A549 (cell line): ENCODE data around the gene MAGEH1. TPM values are rescaled to one million over a fixed set of nuclear protein-coding genes. Genes with fewer than 3 reads are reported as not detected.
A peak's percentile ranks its signal among the peaks of the same experiment; 100 is the strongest.

Experiments used
- ATAC-seq, 2 experiments: fragments of 200-7000 bp in 1 of 2; fragments of >200 bp in 1 of 2; cut with Nextera tagmentation in 1 of 2; cut with Tn5 transposase in 1 of 2; 3 replicates each; pipeline versions ENCODE4 v1.8.0 to v1.9.1; 2018 to 2020; ENCODE audit warnings: mild to moderate bottlenecking in 1 of 2, moderate library complexity in 1 of 2
- CTCF ChIA-PET: fragments of 300-600 bp; sonication (Branson Sonifier 250); formaldehyde crosslinking; extraction: SDS; loops from one replicate; lab custom pipeline; 2021; ENCODE audit warnings: antibody characterized with exemption, inconsistent platforms; lab: Yijun Ruan, JAX
- POLR2A ChIA-PET: fragments of 350-600 bp; formaldehyde crosslinking; extraction: SDS; loops from one replicate; lab custom pipeline; 2021; ENCODE audit warnings: antibody characterized with exemption, inconsistent platforms; lab: Yijun Ruan, JAX
- DNase-seq, 2 experiments: peaks; one replicate each; pipeline versions ENCODE4 v3.0.0 to v3.0.0-alpha.2; 2011 to 2016; ENCODE audit warnings: low read depth in 1 of 2, low spot score in 1 of 2
- FAIRE-seq: peaks from 2 replicates; lab custom pipeline; 2011; peaks lifted over from hg19 to GRCh38; lab: Jason Lieb, UNC
- H3K27ac ChIP-seq, 2 experiments: fragments of >200 bp; sonication (Bioruptor Twin); formaldehyde crosslinking; 3 replicates each; pipeline ENCODE4 v1.5.1; 2016 to 2017
- H3K4me1 ChIP-seq: fragments of >200 bp; sonication (Bioruptor Twin); formaldehyde crosslinking; 3 replicates; pipeline ENCODE4 v1.6.1; 2016
- H3K4me2 ChIP-seq: fragments of >200 bp; sonication (Bioruptor Twin); formaldehyde crosslinking; 3 replicates; pipeline ENCODE4 v1.6.1; 2016
- H3K4me3 ChIP-seq: fragments of >200 bp; sonication (Bioruptor Twin); formaldehyde crosslinking; 3 replicates; pipeline ENCODE4 v1.5.1; 2016
- H3K9me3 ChIP-seq: fragments of >200 bp; sonication (Bioruptor Twin); formaldehyde crosslinking; 3 replicates; pipeline ENCODE4 v1.6.1; 2016
- BCL3 ChIP-seq: fragments of >200 bp; sonication (Bioruptor Twin); formaldehyde crosslinking; IDR thresholded peaks from 3 replicates; pipeline ENCODE4 v1.6.1; 2016
- CBX2 ChIP-seq: fragments of 200-600 bp; sonication (generic); IDR thresholded peaks from 2 replicates; pipeline ENCODE4 v1.6.1; 2016; ENCODE audit warnings: low read depth, mild to moderate bottlenecking, borderline replicate concordance
- CHD4 ChIP-seq: fragments of 200-600 bp; sonication (generic); IDR thresholded peaks from 2 replicates; pipeline ENCODE4 v1.6.1; 2016; ENCODE audit warnings: antibody characterized with exemption, mild to moderate bottlenecking, borderline replicate concordance
- EHF ChIP-seq: fragments of 250-450 bp; sonication (Bioruptor Pico); IDR thresholded peaks from 2 replicates; pipeline ENCODE4 v1.5.0; 2020; ENCODE audit warnings: mild to moderate bottlenecking
- EP300 ChIP-seq, 2 experiments: fragments of >200 bp; sonication (Bioruptor Twin); formaldehyde crosslinking; IDR thresholded peaks; 2 replicates in 1 of 2; 3 replicates in 1 of 2; pipeline ENCODE4 v1.6.1; 2016 to 2017
- ESRRA ChIP-seq: fragments of 150-350 bp; IDR thresholded peaks from 2 replicates; pipeline ENCODE4 v1.6.1; 2014; ENCODE audit warnings: mild to moderate bottlenecking, low read length, borderline replicate concordance
- FOSB ChIP-seq: fragments of 250-450 bp; sonication (Bioruptor Pico); IDR thresholded peaks from 2 replicates; pipeline ENCODE4 v1.5.0; 2020; ENCODE audit warnings: mild to moderate bottlenecking, moderate library complexity
- FOSL2 ChIP-seq, 2 experiments: fragments of 450-650 bp in 1 of 2; fragments of >200 bp in 1 of 2; sonication (Bioruptor Twin) in 1 of 2; formaldehyde crosslinking; IDR thresholded peaks; 2 replicates each; pipeline versions ENCODE4 v1.5.0 to v1.6.1; 2016 to 2020; ENCODE audit warnings: mild to moderate bottlenecking in 1 of 2, moderate library complexity in 1 of 2
- FOXS1 ChIP-seq: fragments of 250-450 bp; sonication (Bioruptor Pico); IDR thresholded peaks from 2 replicates; pipeline ENCODE4 v1.5.0; 2020; ENCODE audit warnings: mild to moderate bottlenecking, moderate library complexity
- HOXA7 ChIP-seq: fragments of 250-450 bp; sonication (Bioruptor Pico); IDR thresholded peaks from 2 replicates; pipeline ENCODE4 v1.5.0; 2020; ENCODE audit warnings: mild to moderate bottlenecking, moderate library complexity
- HOXB13 ChIP-seq: fragments of 250-450 bp; sonication (Bioruptor Pico); IDR thresholded peaks from 2 replicates; pipeline ENCODE4 v1.5.0; 2020; ENCODE audit warnings: low read depth, mild to moderate bottlenecking, moderate library complexity
- JUN ChIP-seq, 2 experiments: fragments of >200 bp; sonication (Bioruptor Twin); formaldehyde crosslinking; IDR thresholded peaks; 2 replicates in 1 of 2; 3 replicates in 1 of 2; pipeline ENCODE4 v1.6.1; 2016 to 2017
- JUNB ChIP-seq: fragments of >200 bp; sonication (Bioruptor Twin); formaldehyde crosslinking; IDR thresholded peaks from 2 replicates; pipeline ENCODE4 v1.6.1; 2016
- MAZ ChIP-seq: fragments of 150-350 bp; IDR thresholded peaks from 2 replicates; pipeline ENCODE4 v1.6.1; 2014; ENCODE audit warnings: antibody characterized with exemption, low read depth, low read length, borderline replicate concordance
- NPAS2 ChIP-seq: fragments of 250-450 bp; sonication (Bioruptor Pico); IDR thresholded peaks from 2 replicates; pipeline ENCODE4 v1.8.0; 2022; ENCODE audit warnings: mild to moderate bottlenecking, moderate library complexity, borderline replicate concordance
- NR3C1 ChIP-seq: fragments of >200 bp; sonication (Bioruptor Twin); formaldehyde crosslinking; IDR thresholded peaks from 3 replicates; pipeline ENCODE4 v1.6.1; 2017
- POLR2A ChIP-seq: IDR thresholded peaks from 2 replicates; pipeline ENCODE4 v1.6.1; 2012; ENCODE audit warnings: mild to moderate bottlenecking, low read length
- POLR2AphosphoS2 ChIP-seq: conservative IDR thresholded peaks from 2 replicates; pipeline ENCODE4 v1.6.1; 2012; ENCODE audit warnings: low read length, improper control_type of control experiment, inconsistent platforms
- RAD21 ChIP-seq, 2 experiments: fragments of >200 bp in 1 of 2; sonication (Bioruptor Twin) in 1 of 2; formaldehyde crosslinking in 1 of 2; IDR thresholded peaks in 1 of 2; conservative IDR thresholded peaks in 1 of 2; 2 replicates in 1 of 2; 3 replicates in 1 of 2; pipeline ENCODE4 v1.6.1; 2012 to 2018; ENCODE audit warnings: inconsistent platforms in 1 of 2
- RCOR1 ChIP-seq: fragments of 150-350 bp; IDR thresholded peaks from 2 replicates; pipeline ENCODE4 v1.6.1; 2014; ENCODE audit warnings: antibody characterized with exemption, low read length, low read depth
- SMC3 ChIP-seq: fragments of >200 bp; sonication (Bioruptor Twin); formaldehyde crosslinking; IDR thresholded peaks from 3 replicates; pipeline ENCODE4 v1.6.1; 2018; ENCODE audit warnings: inconsistent platforms
- SREBF2 ChIP-seq: fragments of 450-650 bp; IDR thresholded peaks from 2 replicates; pipeline ENCODE4 v1.6.1; 2014; ENCODE audit warnings: mild to moderate bottlenecking, moderate library complexity
- TFCP2L1 ChIP-seq: fragments of 250-450 bp; sonication (Bioruptor Pico); IDR thresholded peaks from 2 replicates; pipeline ENCODE4 v1.5.0; 2021; ENCODE audit warnings: mild to moderate bottlenecking
- TP53 ChIP-seq: fragments of 250-450 bp; sonication (Bioruptor Pico); IDR thresholded peaks from 2 replicates; pipeline ENCODE4 v1.5.0; 2021; ENCODE audit warnings: mild to moderate bottlenecking, moderate library complexity
- ZC3H11A ChIP-seq: fragments of 450-650 bp; IDR thresholded peaks from 2 replicates; pipeline ENCODE4 v1.6.1; 2014; ENCODE audit warnings: antibody characterized with exemption, mild to moderate bottlenecking
- WGBS: methylation state at CpG from one replicate; pipeline ENCODE4 v1.1.6; 2017; ENCODE audit errors: missing lambda C conversion rate; 5-methylcytosine and 5-hydroxymethylcytosine counted together
- polyA plus RNA-seq, 4 experiments: library from polyadenylated mRNA; depleted of rRNA in 3 of 4; stranded (reverse); fragments of >200 nt; fragmentation: RNase III in 1 of 4; extraction: RNeasy Plus Mini Kit Qiagen cat#74134 plus additional on column Dnase treatment in 1 of 4; gene quantifications; 2 replicates in 3 of 4; 3 replicates in 1 of 4; pipeline ENCODE4 v1.2.3, GENCODE V29; 2011 to 2017
- TF ChIP-seq, protein P1 (sequence below): fragments of 200-600 bp; sonication (generic); IDR thresholded peaks from 2 replicates; pipeline ENCODE4 v1.6.1; 2016; ENCODE audit warnings: antibody characterized with exemption, mild to moderate bottlenecking, moderate library complexity
- TF ChIP-seq, protein P2 (sequence below): IDR thresholded peaks from 2 replicates; pipeline ENCODE4 v1.6.1; 2012
- TF ChIP-seq, protein P3 (sequence below): fragments of 250-450 bp; sonication (Bioruptor Pico); IDR thresholded peaks from 2 replicates; pipeline ENCODE4 v1.5.0; 2021; ENCODE audit warnings: mild to moderate bottlenecking, moderate library complexity, borderline replicate concordance

The MAGEH1 gene
- polyA plus RNA-seq, 2 of the 4 experiments (the other 2 are of a cell fraction) = 7.0 to 12.3 TPM

DNA sequence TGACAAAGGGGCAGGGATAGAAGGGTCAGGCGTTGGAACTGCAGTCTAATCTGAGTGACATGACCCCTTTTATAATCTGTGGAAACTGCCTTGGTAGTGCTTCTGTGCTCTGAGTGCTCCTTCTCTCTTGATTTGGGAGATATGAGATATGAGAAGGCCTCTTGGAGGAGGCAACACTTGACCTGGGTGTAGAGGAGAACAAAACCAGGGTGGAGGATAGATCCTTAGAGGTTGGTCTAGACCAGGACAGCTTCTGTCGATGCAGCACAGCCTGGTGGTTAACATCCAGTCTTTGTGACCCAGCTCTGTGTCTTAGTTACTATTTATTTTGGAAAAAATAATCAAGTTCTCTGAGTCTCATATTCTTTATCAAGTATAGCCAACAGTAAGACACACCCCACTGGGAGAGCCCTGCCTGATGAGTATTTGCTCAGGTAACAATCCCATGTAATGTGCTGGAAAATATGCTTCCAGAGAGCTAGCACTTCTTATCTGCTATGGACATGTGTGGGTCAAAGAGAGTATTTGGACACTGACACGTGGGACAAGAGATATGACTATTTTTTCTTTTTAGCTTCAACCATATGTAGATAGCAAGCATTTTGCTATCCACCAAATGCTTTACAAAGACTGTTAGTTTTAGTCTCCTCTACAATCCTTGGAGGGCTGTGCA is 28.6 kb downstream of the MAGEH1 start:
- FAIRE-seq = no peak
- no peak for DNase-seq
- 15% methylated on average over 3 of the region's 3 CpGs for WGBS
- Histone ChIP-seq H3K4me1 (no peaks in the 10 kb centered on the region), H3K4me2 (no peak overlapping the region), H3K9me3 (no peaks in the 10 kb centered on the region), H3K27ac (no peak overlapping the region), H3K4me3 (no peak overlapping the region)
- no peak for ATAC-seq
- ChIA-PET CTCF (no interaction called here), POLR2A (no interaction called here)
- TF ChIP-seq NR3C1 = no peak

GRCh38 chrX:55484948-55485347 is 33.0 kb downstream of the MAGEH1 start:
- H3K4me3 ChIP-seq = no peak overlapping the region
- no peak for DNase-seq
- ChIA-PET CTCF (no interaction called here), POLR2A (no interaction called here)
- ATAC-seq = no peak
- TF ChIP-seq, protein P1, sequence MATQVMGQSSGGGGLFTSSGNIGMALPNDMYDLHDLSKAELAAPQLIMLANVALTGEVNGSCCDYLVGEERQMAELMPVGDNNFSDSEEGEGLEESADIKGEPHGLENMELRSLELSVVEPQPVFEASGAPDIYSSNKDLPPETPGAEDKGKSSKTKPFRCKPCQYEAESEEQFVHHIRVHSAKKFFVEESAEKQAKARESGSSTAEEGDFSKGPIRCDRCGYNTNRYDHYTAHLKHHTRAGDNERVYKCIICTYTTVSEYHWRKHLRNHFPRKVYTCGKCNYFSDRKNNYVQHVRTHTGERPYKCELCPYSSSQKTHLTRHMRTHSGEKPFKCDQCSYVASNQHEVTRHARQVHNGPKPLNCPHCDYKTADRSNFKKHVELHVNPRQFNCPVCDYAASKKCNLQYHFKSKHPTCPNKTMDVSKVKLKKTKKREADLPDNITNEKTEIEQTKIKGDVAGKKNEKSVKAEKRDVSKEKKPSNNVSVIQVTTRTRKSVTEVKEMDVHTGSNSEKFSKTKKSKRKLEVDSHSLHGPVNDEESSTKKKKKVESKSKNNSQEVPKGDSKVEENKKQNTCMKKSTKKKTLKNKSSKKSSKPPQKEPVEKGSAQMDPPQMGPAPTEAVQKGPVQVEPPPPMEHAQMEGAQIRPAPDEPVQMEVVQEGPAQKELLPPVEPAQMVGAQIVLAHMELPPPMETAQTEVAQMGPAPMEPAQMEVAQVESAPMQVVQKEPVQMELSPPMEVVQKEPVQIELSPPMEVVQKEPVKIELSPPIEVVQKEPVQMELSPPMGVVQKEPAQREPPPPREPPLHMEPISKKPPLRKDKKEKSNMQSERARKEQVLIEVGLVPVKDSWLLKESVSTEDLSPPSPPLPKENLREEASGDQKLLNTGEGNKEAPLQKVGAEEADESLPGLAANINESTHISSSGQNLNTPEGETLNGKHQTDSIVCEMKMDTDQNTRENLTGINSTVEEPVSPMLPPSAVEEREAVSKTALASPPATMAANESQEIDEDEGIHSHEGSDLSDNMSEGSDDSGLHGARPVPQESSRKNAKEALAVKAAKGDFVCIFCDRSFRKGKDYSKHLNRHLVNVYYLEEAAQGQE = no peak
- TF ChIP-seq RCOR1 = no peak
- TF ChIP-seq POLR2A = no peak
- TF ChIP-seq TP53 = no peak
- no peak for TF ChIP-seq NR3C1
- TF ChIP-seq ZC3H11A = no peak
- no peak for TF ChIP-seq NPAS2 (CRISPR knock-in tag)
- TF ChIP-seq CHD4 = no peak
- TF ChIP-seq HOXB13 = no peak
- TF ChIP-seq CBX2 = no peak
- TF ChIP-seq, protein P2, sequence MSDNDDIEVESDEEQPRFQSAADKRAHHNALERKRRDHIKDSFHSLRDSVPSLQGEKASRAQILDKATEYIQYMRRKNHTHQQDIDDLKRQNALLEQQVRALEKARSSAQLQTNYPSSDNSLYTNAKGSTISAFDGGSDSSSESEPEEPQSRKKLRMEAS = no peak
- TF ChIP-seq SMC3 = no peak
- TF ChIP-seq JUNB = no peak
- TF ChIP-seq FOSB (CRISPR knock-in tag) = no peak
- TF ChIP-seq MAZ = no peak
- TF ChIP-seq BCL3 = no peak
- TF ChIP-seq TFCP2L1 (CRISPR knock-in tag) = no peak
- FAIRE-seq = no peak
- no peaks in the 10 kb centered on the region for H3K9me3 ChIP-seq
- H3K27ac ChIP-seq = no peak overlapping the region
- no peak overlapping the region for H3K4me2 ChIP-seq
- H3K4me1 ChIP-seq = peaks cover 5% of the 10 kb centered on the region; the same call in 1 of the 3 replicates

GRCh38 chrX:55486736-55487135 is 34.8 kb downstream of the MAGEH1 start:
- TF ChIP-seq NR3C1 (no peak), RAD21 (conservative IDR thresholded peaks at IDR 0.05 in 1 of 2, IDR thresholded peaks at IDR 0.05 in 1 of 2) (no peak), ESRRA (no peak), FOSB (CRISPR knock-in tag) (no peak), SREBF2 (no peak), JUN (IDR thresholded peaks at IDR 0.05) (no peak), RCOR1 (no peak), SMC3 (no peak), TFCP2L1 (CRISPR knock-in tag) (no peak), FOSL2 (IDR thresholded peaks at IDR 0.05) (no peak), FOSL2 (CRISPR knock-in tag; IDR thresholded peaks at IDR 0.05) (no peak), EHF (no peak), FOXS1 (CRISPR knock-in tag) (no peak), HOXA7 (CRISPR knock-in tag) (no peak), POLR2AphosphoS2 (no peak), EP300 (IDR thresholded peaks at IDR 0.05) (no peak), CBX2 (no peak)
- TF ChIP-seq, protein P3, sequence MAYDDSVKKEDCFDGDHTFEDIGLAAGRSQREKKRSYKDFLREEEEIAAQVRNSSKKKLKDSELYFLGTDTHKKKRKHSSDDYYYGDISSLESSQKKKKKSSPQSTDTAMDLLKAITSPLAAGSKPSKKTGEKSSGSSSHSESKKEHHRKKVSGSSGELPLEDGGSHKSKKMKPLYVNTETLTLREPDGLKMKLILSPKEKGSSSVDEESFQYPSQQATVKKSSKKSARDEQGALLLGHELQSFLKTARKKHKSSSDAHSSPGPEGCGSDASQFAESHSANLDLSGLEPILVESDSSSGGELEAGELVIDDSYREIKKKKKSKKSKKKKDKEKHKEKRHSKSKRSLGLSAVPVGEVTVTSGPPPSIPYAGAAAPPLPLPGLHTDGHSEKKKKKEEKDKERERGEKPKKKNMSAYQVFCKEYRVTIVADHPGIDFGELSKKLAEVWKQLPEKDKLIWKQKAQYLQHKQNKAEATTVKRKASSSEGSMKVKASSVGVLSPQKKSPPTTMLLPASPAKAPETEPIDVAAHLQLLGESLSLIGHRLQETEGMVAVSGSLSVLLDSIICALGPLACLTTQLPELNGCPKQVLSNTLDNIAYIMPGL (CRISPR knock-in tag) = no peak
- Histone ChIP-seq H3K4me3 (no peak overlapping the region), H3K4me2 (no peak overlapping the region), H3K27ac (no peak overlapping the region), H3K4me1 (peaks cover 6% of the 10 kb centered on the region; the same call in 1 of the 3 replicates), H3K9me3 (no peaks in the 10 kb centered on the region)
- CTCF ChIA-PET = no interaction called here
- POLR2A ChIA-PET = no interaction called here
- WGBS = 62% methylated on average over 3 of the region's 3 CpGs
- FAIRE-seq (no peak), DNase-seq (peak in 1 of 2 experiments; percentile 4), ATAC-seq (no peak)
